GM23338 (cell line): ENCODE results near the gene TMEM221. TPM values are rescaled to one million over a fixed set of nuclear protein-coding genes. Genes with fewer than 3 reads are reported as not detected.

Experiments used
- ATAC-seq: fragments of 200-7000 bp; cut with Tn5 transposase; 3 replicates; pipeline ENCODE4 v1.9.1; 2020
- DNase-seq: peaks from one replicate; pipeline ENCODE4 v3.0.0-alpha.2; 2015; ENCODE audit warnings: low spot score
- H2AFZ ChIP-seq: fragments of 200-600 bp; sonication (generic); 2 replicates; pipeline ENCODE4 v1.8.0; 2016; ENCODE audit warnings: antibody characterized with exemption, mild to moderate bottlenecking, moderate library complexity
- H3F3A ChIP-seq: fragments of 200-600 bp; sonication (generic); replicated peaks from 2 replicates; pipeline ENCODE4 v1.8.0; 2017; ENCODE audit warnings: antibody characterized with exemption, mixed run types, low read depth
- H3K27ac ChIP-seq: fragments of 200-600 bp; sonication (generic); 2 replicates; pipeline ENCODE4 v1.6.1; 2016; ENCODE audit warnings: low read depth
- H3K27me3 ChIP-seq: fragments of 200-600 bp; sonication (generic); 2 replicates; pipeline ENCODE4 v1.8.0; 2016; ENCODE audit warnings: mild to moderate bottlenecking, mixed run types, moderate library complexity; ENCODE audit not compliant: insufficient read depth
- H3K36me3 ChIP-seq: fragments of 200-600 bp; sonication (generic); 2 replicates; pipeline ENCODE4 v1.8.0; 2016; ENCODE audit warnings: mild to moderate bottlenecking; ENCODE audit not compliant: insufficient read depth
- H3K4me1 ChIP-seq: fragments of 200-600 bp; sonication (generic); 2 replicates; pipeline ENCODE4 v1.8.0; 2016; ENCODE audit warnings: mild to moderate bottlenecking, moderate library complexity; ENCODE audit not compliant: insufficient read depth
- H3K4me2 ChIP-seq: fragments of 200-600 bp; sonication (generic); 2 replicates; pipeline ENCODE4 v1.7.1; 2017; ENCODE audit warnings: mixed run types
- H3K4me3 ChIP-seq: fragments of 200-600 bp; sonication (generic); 2 replicates; pipeline ENCODE4 v1.6.1; 2016; ENCODE audit warnings: mixed run types
- H3K79me2 ChIP-seq: fragments of 200-600 bp; sonication (generic); replicated peaks from 2 replicates; pipeline ENCODE4 v1.8.0; 2017; ENCODE audit warnings: mild to moderate bottlenecking; ENCODE audit not compliant: insufficient read depth
- H3K9me2 ChIP-seq: fragments of 200-600 bp; sonication (generic); 2 replicates; pipeline ENCODE4 v1.8.0; 2017; ENCODE audit not compliant: insufficient read depth
- H4K20me1 ChIP-seq: fragments of 200-600 bp; sonication (generic); replicated peaks from 2 replicates; pipeline ENCODE4 v1.8.0; 2017; ENCODE audit warnings: mild to moderate bottlenecking; ENCODE audit not compliant: insufficient read depth
- H3K27ac Mint-ChIP-seq: 2 replicates; pipeline ENCODE4 v1.8.0; 2020; ENCODE audit warnings: inconsistent platforms, mild to moderate bottlenecking, moderate library complexity, mixed read lengths
- H3K27me3 Mint-ChIP-seq: 3 replicates; pipeline ENCODE4 v1.8.0; 2022; ENCODE audit warnings: low read depth, mild to moderate bottlenecking, moderate library complexity, mixed read lengths, inconsistent platforms; ENCODE audit not compliant: insufficient read depth, poor library complexity
- H3K36me3 Mint-ChIP-seq: 3 replicates; pipeline ENCODE4 v1.8.0; 2021; ENCODE audit warnings: low read depth, mild to moderate bottlenecking, inconsistent platforms, moderate library complexity, mixed read lengths
- H3K4me1 Mint-ChIP-seq: 3 replicates; pipeline ENCODE4 v1.8.0; 2020; ENCODE audit warnings: mild to moderate bottlenecking, inconsistent platforms, mixed read lengths
- H3K4me3 Mint-ChIP-seq: 3 replicates; pipeline ENCODE4 v1.8.0; 2021; ENCODE audit warnings: moderate library complexity, mild to moderate bottlenecking, inconsistent platforms, mixed read lengths
- H3K9me3 Mint-ChIP-seq: 3 replicates; pipeline ENCODE4 v1.8.0; 2020; ENCODE audit warnings: moderate library complexity, mild to moderate bottlenecking, inconsistent platforms, mixed read lengths
- EZH2 ChIP-seq: fragments of 200-600 bp; sonication (generic); IDR thresholded peaks from one replicate; pipeline ENCODE4 v1.8.0; 2017; ENCODE audit warnings: antibody characterized with exemption, mild to moderate bottlenecking, low read depth; ENCODE audit not compliant: unreplicated experiment
- NANOG ChIP-seq: IDR thresholded peaks from 2 replicates; pipeline ENCODE4 v1.6.1; 2016; ENCODE audit warnings: antibody characterized with exemption, borderline replicate concordance
- STAT1 ChIP-seq: IDR thresholded peaks from one replicate; pipeline ENCODE4 v1.6.1; 2016; ENCODE audit warnings: antibody characterized with exemption; ENCODE audit not compliant: unreplicated experiment
- ZNF331 ChIP-seq: fragments of 250-450 bp; sonication (Bioruptor Pico); IDR thresholded peaks from 2 replicates; pipeline ENCODE4 v1.5.0; 2020; ENCODE audit warnings: low read depth, mild to moderate bottlenecking, moderate library complexity
- polyA plus RNA-seq: library from polyadenylated mRNA; unstranded; fragments of >200 nt; fragmentation: Nextera tagmentation; extraction: Ambion mirVana; gene quantifications from 2 replicates; pipeline ENCODE4 v1.2.1, GENCODE V29; 2016
- total RNA-seq: library from RNA; depleted of rRNA; stranded (reverse); fragments of >200 nt; shearing (Covaris generic); gene quantifications from 2 replicates; pipeline ENCODE4 v1.2.3, GENCODE V29; 2014
- TF ChIP-seq, protein P1 (sequence below): fragments of 250-450 bp; sonication (Bioruptor Pico); IDR thresholded peaks from 2 replicates; pipeline ENCODE4 v1.5.0; 2020; ENCODE audit warnings: mild to moderate bottlenecking, moderate library complexity
- TF ChIP-seq, protein P2 (sequence below): IDR thresholded peaks from 2 replicates; pipeline ENCODE4 v1.6.1; 2016; ENCODE audit warnings: antibody characterized with exemption

The TMEM221 gene
- total and polyA plus RNA-seq, 2 experiments from 2014 or later, result 0.40 to 0.90 TPM

- TF ChIP-seq, protein P1, sequence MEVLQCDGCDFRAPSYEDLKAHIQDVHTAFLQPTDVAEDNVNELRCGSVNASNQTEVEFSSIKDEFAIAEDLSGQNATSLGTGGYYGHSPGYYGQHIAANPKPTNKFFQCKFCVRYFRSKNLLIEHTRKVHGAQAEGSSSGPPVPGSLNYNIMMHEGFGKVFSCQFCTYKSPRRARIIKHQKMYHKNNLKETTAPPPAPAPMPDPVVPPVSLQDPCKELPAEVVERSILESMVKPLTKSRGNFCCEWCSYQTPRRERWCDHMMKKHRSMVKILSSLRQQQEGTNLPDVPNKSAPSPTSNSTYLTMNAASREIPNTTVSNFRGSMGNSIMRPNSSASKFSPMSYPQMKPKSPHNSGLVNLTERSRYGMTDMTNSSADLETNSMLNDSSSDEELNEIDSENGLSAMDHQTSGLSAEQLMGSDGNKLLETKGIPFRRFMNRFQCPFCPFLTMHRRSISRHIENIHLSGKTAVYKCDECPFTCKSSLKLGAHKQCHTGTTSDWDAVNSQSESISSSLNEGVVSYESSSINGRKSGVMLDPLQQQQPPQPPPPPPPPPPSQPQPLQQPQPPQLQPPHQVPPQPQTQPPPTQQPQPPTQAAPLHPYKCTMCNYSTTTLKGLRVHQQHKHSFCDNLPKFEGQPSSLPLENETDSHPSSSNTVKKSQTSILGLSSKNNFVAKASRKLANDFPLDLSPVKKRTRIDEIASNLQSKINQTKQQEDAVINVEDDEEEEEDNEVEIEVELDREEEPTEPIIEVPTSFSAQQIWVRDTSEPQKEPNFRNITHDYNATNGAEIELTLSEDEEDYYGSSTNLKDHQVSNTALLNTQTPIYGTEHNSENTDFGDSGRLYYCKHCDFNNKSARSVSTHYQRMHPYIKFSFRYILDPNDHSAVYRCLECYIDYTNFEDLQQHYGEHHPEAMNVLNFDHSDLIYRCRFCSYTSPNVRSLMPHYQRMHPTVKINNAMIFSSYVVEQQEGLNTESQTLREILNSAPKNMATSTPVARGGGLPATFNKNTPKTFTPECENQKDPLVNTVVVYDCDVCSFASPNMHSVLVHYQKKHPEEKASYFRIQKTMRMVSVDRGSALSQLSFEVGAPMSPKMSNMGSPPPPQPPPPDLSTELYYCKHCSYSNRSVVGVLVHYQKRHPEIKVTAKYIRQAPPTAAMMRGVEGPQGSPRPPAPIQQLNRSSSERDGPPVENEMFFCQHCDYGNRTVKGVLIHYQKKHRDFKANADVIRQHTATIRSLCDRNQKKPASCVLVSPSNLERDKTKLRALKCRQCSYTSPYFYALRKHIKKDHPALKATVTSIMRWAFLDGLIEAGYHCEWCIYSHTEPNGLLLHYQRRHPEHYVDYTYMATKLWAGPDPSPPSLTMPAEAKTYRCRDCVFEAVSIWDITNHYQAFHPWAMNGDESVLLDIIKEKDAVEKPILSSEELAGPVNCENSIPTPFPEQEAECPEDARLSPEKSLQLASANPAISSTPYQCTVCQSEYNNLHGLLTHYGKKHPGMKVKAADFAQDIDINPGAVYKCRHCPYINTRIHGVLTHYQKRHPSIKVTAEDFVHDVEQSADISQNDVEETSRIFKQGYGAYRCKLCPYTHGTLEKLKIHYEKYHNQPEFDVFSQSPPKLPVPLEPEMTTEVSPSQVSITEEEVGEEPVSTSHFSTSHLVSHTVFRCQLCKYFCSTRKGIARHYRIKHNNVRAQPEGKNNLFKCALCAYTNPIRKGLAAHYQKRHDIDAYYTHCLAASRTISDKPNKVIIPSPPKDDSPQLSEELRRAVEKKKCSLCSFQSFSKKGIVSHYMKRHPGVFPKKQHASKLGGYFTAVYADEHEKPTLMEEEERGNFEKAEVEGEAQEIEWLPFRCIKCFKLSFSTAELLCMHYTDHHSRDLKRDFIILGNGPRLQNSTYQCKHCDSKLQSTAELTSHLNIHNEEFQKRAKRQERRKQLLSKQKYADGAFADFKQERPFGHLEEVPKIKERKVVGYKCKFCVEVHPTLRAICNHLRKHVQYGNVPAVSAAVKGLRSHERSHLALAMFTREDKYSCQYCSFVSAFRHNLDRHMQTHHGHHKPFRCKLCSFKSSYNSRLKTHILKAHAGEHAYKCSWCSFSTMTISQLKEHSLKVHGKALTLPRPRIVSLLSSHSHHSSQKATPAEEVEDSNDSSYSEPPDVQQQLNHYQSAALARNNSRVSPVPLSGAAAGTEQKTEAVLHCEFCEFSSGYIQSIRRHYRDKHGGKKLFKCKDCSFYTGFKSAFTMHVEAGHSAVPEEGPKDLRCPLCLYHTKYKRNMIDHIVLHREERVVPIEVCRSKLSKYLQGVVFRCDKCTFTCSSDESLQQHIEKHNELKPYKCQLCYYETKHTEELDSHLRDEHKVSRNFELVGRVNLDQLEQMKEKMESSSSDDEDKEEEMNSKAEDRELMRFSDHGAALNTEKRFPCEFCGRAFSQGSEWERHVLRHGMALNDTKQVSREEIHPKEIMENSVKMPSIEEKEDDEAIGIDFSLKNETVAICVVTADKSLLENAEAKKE (CRISPR knock-in tag), result no peak
- TF ChIP-seq NANOG, result no peak
- TF ChIP-seq STAT1, result no peak
- no peak for TF ChIP-seq ZNF331
- TF ChIP-seq, protein P2, sequence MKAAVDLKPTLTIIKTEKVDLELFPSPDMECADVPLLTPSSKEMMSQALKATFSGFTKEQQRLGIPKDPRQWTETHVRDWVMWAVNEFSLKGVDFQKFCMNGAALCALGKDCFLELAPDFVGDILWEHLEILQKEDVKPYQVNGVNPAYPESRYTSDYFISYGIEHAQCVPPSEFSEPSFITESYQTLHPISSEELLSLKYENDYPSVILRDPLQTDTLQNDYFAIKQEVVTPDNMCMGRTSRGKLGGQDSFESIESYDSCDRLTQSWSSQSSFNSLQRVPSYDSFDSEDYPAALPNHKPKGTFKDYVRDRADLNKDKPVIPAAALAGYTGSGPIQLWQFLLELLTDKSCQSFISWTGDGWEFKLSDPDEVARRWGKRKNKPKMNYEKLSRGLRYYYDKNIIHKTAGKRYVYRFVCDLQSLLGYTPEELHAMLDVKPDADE, result no peak
Observed at GRCh38 chr19:17483605-17484002, 35.1 kb upstream of the TMEM221 start (continued).

DNA sequence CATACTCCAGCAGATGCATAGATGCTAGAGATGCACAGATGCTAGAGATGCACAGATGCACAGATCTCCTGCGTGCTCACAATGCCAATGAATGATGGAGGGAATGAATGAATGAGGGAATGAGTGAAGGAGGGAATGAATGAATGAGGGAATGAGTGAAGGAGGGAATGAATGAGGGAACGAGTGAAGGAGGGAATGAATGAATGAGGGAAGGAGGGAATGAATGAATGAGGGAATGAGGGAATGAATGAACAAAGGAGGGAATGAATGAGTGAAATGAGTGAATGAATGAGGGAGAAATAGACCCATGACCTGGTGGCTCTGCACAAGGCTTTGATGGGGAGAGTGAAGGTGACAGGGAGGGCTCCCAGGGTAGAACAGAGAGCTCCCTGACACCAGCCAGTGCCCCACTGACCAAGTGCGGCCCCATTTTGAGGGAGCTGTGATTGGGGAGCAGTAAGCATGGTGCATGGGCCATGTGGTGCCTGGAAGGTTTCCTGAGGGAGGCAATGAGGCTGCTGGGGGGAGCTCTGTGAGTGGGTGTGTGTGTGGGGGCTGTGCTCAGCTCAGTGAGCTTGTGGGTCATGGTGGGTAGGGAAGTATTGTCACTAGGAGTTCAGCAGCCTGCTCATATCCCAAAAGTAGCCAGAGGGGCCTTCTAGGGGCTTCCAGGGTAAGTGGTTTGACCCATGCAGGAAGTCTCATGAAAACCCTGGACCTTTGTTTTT is 34.6 kb upstream of the TMEM221 start:
- H3K4me1 Mint-ChIP-seq, result peaks cover 20% of the 10 kb centered on the region
- Histone ChIP-seq H3K27me3 (no peaks in the 10 kb centered on the region), H3K9me2 (no peaks in the 10 kb centered on the region), H3K36me3 (no peaks in the 10 kb centered on the region), H3F3A (no peaks in the 10 kb centered on the region), H4K20me1 (no peaks in the 10 kb centered on the region), H3K4me2 (no peak overlapping the region), H3K4me1 (peaks cover 7% of the 10 kb centered on the region; the same call in 1 of the 2 replicates), H2AFZ (no peak overlapping the region), H3K79me2 (no peaks in the 10 kb centered on the region), H3K27ac (no peak overlapping the region), H3K4me3 (no peak overlapping the region)
- DNase-seq (no peak), ATAC-seq (no peak)
- no peak for TF ChIP-seq EZH2
- no peak overlapping the region for H3K4me3 Mint-ChIP-seq
- H3K27ac Mint-ChIP-seq, result no peak overlapping the region
- H3K27me3 Mint-ChIP-seq, result peaks cover 19% of the 10 kb centered on the region
- H3K9me3 Mint-ChIP-seq, result no peaks in the 10 kb centered on the region; the same call in 2 of the 3 replicates
- no peaks in the 10 kb centered on the region for H3K36me3 Mint-ChIP-seq
